HG02943 (cell line): ENCODE data around the gene HPD.
"Not testable (repeated sequence)": the region's sequence is repeated elsewhere in the genome, so short reads cannot be mapped to it uniquely, and the experiment has no call there.

Source experiments
- ATAC-seq: cut with Tn5 transposase; IDR thresholded peaks from one replicate; pipeline ENCODE4 v1.9.1; 2021; ENCODE audit warnings: mild to moderate bottlenecking, low read depth, moderate library complexity; ENCODE audit not compliant: unreplicated experiment

The HPD gene

DNA sequence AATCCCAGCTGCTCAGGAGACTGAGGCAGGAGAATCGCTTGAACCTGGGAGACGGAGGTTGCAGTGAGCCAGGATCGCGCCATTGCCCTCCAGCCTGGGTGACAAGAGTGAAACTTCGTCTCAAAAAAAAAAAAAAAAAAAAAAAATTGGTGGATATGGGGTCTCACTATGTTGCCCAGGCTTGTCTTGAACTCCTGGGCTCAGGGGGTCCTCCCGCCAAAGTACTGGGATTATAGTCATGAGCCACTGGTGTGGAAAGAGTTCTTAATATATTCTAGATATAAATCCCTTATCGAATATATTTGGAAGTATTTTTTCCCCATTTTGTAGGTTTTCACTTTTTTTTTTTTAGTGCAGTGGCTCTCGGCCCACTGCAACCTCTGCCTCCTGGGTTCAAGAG lies 10.6 kb upstream of the HPD start:
- not testable (repeated sequence) for ATAC-seq

- no peak for ATAC-seq
These were observed 7.7 kb upstream of the HPD start for GRCh38 chr12:121866331-121866730.

DNA sequence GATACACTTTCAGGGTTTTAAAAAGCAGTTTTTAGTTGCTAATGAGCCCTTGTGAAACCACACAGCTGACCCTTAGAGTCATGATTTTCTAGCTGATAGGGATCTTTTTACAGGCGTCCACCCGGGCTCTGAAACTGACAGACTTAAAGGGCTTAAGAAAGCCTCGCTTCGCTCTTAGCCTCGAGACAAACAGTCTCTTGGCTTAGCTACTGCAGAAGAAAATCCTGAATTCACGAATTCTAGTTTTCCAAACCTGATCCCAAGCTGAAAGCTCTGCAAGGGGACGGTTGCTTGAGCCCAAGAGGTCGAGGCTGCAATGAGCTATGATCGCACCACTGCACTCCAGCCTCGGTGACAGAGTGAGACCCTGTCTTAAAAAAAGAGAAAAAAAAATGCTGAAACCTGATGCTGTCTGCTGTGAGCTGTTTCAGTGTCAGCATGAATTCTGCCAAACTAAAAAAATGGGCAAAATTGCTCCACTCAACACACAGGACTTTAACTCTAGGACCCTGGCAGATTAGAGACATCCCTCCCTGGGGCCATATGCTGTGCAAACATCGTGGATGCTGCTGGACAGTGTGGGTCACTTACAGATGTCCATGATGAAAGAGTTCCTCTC lies 3.1 kb upstream of the HPD start:
- no peak for ATAC-seq

DNA sequence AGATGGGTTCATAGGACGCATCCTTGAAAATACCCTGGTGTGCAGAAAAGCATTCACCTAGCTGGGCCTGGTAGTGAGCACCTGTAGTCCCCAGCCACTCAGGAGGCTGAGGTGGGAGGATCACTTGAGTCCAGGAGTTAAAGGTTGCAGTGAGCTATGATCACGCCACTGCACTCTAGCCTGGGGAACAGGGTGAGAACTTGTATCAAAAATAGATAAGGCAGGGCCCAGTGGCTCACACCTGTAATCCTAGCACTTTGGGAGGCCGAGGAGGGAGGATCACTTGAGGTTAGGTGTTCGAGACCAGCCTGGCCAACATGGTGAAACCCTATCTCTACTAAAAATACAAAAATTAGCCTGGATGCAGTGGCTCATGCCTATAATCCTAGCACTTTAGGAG lies 2.0 kb upstream of the HPD start:
- ATAC-seq, result not testable (repeated sequence)

DNA sequence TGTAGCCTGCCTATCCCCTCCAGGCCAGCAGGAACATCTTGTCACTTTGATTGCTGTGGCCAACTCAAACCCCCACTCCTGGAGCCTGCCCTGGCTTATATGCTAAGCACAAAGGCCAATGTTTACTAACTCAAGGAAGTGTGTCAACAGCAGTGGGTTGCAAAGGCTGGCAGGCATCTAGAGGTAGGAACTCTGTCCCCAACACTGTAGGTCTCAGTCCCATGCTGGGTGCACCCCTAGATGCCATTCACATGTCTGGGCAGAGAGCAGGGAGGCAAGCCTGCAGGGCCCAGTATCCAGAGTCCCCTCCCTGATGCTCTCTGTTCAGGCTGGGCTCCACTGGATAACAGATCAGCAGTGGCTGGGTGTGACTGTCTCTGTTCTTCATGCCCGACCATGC lies 1.6 kb upstream of the HPD start:
- ATAC-seq, result no peak

- ATAC-seq, result no peak
These were observed 369 bp downstream of the HPD start for GRCh38 chr12:121858318-121858661.

- no peak for ATAC-seq
These were observed 1.1 kb downstream of the HPD start for GRCh38 chr12:121857322-121858246.

DNA sequence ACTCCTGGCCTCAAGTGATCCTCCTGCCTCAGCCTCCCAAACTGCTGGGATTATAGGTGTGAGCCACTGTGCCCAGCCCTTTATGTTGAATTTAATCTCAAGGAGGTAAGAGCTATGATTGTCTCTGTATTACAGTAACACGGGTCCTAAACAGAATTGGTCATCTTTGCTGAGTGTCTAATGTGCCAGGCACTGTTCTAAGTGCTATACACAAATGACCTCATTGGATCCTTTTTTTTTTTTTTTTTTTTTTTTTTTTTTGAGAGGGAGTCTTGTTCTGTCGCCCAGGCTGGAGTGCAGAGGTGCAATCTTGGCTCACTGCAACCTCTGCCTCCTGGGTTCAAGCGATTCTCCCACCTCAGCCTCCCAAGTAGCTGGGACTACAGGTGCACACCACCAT lies 6.3 kb downstream of the HPD start:
- not testable (repeated sequence) for ATAC-seq

DNA sequence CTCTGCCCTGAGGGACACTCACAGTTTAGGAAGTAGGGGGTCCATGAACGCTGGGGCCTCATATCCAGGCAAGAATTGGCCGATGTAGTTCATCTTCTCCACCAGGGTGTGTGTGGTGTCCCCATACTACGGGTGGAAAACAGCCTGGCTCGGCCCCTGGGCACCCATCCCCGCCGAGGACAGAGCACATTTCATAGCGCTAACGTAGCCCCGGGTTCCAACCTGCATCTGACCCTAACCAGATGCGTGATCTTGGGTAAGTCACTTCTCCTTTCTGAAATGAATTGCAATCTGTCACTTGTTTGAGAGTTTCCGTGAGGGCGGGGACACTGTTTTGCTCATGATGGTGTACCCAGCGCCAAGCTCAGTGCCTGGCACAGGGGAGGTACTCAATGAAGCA lies 9.0 kb downstream of the HPD start:
- no peak for ATAC-seq

DNA sequence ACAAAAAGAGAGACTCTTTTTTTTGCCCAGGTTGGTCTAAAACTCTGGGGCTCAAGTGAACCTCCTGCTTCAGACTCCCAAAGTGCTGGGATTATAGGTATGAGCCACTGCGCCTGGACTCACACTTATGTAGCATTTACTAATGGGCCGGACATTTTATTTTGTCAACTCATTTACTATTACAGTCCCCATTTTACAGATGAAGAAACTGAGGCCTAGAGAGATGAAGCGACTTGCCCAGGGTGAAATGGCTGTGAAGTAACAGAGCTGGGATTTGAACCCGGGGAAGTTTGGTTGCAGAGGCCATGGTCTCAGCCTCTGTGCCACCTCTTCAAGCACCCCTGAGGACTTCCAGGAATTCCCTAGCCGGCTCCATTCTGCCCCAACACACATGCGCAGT lies 9.4 kb downstream of the HPD start:
- no peak for ATAC-seq

DNA sequence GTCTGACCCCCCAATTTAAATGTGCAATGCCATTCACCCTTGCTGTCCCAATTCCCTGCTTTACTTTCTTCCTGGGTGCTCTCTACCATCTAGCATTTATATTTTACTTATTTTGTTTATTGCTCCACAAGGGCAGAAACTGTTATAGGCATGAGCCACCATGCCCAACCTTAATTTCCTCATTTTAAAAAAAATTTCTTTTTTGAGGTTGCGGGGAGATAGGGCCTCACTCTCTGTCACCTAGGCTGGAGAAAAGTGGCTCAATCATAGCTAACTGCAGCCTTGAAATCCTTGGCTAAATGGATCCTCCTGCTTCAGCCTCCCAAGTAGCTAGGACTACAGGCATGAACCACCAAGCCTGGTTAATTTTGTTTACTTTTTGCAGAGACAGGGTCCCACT lies 13.0 kb downstream of the HPD start:
- no peak for ATAC-seq

GRCh38 chr12:121843236-121843982 lies 15.2 kb downstream of the HPD start:
- ATAC-seq, result no peak

- peak; percentile 8 for ATAC-seq
These were observed 18.5 kb downstream of the HPD start for GRCh38 chr12:121839993-121840761.

DNA sequence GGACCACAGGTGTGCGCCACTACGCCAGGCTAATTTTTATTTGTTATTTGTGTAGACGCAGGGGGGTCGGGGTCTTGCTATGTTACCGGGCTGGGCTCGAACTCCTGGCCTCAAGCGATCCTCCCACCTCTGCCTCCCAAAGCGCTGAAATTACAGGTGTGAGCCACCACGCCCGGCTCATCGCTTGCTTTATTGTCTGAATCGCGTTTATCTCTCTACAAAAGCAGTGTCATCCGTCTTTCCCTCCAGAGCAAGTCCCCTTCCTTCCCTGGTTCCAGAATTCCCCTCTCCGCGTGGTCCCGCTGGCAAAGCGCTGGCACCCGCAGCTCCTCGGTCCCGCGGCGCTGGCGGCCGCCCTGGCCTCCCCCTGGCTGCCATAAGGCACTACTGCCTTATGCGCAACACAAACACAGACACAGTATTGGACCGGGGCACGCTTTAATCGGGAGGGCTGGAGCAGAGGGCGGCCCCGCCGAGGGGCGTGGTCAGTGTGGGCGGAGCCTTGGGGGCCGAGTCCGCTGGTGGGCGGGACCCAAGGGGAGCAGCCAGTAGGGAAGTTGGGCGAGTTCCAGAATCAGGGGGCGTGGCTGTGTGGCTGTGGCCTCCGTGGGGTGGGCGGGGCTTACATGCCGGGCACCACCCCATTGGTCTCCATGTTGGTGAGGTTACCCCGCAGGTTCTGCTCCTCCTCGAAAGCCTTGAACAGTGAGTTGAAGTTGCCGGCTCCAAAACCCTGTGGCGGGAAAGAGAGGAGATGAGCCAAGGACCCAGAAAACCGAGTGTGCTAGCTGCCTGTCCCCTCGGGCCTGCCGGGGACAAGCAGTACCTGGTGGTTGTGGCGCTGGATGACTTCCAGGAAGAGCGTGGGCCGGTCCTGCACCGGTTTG lies 19.3 kb downstream of the HPD start:
- peak; percentile 91 for ATAC-seq

DNA sequence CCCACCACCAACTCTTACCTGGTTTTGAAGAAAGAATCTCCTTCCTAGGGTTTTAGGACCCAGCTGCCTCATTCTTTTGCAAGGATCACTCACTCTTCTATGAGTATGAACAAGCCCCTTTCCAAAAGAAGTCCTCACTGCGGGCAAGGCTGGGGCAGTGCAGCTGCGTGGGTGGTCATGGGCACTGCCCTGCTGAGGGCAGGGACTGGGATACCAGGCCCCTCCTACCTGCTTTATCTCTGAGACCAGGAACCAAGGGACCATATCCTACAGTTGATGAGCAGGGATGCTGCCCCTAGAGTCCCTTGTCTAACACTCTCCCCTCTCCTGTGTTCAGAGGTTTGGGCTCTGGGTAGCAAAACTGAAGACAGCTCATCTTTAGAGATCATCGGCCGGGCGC lies 20.5 kb downstream of the HPD start:
- no peak for ATAC-seq

DNA sequence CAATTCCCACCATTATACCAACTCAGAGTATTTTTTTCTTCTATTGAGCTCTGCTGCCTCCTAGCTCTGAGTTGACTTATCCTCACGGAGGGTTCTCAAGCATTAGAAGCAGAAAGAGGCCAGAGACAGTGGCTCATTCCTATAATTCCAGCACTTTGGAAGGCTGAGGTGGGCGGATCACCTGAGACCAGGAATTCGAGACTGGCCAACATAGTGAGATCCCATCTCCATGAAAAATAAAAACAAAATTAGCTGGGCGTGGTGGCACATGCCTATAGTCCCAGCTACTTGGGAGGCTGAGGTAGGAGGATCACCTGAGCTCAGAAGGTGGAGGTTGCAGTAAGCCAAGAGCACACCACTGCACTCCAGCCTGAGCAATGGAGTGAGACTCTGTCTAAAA lies 21.0 kb downstream of the HPD start:
- no peak for ATAC-seq

- no peak for ATAC-seq
These were observed 27.0 kb downstream of the HPD start for GRCh38 chr12:121831571-121832245.

DNA sequence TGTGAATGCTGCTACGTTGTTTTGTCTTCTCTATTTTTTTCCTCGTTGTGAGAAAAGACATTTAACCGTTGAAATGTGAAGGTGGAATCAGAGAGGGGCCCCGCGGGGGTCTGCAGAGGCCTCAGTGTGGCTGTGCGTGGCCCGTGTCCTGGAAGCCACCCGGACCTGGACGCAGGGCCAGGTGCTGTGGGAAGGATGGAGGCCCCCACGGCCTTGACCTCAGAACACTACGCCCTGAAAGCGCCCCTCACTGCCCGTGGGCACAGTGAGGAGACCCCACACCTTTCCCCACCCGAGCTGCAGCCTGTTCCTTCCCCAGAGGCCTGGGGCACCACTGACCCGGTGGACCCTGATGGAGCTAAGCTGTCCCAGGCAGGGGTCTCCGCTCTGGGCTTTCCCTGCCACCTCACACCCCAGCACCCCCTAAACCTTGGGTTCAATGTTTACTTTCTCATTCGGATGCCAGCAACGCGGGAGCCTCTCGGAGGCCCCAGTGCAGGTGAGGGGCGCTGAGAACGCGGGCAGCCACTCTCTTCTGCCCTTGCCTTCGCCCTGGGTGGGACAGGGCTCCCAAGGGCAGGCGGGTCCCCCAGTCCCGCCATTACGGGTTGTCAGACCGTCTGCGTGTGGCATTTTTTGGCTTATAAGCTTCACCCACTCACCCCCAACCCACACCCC lies 27.9 kb downstream of the HPD start:
- ATAC-seq, result no peak

DNA sequence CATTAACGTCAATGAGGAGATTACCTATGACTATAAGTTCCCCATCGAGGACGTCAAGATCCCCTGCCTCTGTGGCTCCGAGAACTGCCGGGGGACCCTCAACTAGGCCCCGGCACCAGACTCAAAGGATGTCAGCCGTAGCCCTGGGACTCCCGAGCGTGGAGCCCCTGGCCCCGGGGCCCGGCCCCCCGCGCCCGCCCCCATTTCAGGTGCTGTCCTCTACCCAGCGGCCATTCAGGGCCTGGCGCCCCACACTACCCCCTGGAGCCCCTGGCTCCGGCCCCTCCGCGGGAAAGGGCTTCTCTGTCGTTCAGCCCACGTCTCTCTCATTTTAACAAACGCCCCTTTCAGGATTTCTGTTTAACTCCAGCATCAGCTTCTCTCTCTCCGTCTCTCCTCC lies 28.5 kb downstream of the HPD start:
- ATAC-seq, result no peak
